Measurements from ENCODE around the gene CEP131.

DNA sequence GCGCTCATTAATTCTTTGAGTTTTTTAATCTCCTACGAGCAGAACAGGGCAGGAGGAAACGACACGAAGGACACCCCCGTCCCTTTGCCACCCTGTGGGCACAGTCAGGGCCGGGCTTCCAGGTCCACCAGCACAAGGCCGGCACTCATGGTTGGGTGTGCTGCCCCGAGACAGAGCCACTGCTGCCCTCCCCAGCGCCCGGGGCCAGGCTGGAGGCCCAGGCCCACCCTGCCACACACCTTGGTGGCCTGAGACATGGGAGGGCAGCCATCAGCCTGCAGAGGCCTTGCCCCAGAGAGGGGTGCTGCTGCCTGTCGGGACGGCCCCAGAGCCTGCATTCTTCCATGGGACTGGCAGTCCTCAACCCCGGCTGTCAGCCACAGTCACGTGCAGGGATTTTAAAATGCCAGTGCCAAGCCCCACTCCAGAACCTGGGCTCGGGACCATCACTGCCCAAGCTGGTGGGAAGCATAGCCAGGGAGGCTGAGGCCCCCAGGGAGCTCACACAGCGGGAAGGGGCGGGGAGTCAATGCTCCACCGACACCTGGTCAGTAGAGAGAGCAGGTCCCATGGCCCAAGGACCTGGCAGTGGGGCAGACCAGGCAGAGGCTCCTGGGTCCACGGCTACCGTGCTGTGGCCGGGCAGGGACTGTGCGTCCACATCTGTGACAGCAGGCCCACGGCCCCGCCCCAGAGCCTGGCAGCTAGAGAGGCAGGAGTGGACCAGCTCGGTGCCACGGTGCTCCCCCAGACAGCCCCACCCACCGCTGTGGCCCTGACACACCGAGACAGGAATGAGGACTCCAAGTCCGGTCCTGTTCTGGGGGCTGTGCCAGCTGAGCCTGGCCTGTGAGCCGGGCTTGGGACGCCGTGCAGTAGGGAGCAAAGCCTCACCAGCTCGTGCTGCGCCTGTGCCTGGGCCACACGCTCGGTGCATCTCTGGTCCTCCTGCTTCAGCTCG is 27.5 kb downstream of the CEP131 start:
- TF ChIP-seq POLR2A (IDR thresholded peaks at IDR 0.05): no peak
- TF ChIP-seq, protein P1, sequence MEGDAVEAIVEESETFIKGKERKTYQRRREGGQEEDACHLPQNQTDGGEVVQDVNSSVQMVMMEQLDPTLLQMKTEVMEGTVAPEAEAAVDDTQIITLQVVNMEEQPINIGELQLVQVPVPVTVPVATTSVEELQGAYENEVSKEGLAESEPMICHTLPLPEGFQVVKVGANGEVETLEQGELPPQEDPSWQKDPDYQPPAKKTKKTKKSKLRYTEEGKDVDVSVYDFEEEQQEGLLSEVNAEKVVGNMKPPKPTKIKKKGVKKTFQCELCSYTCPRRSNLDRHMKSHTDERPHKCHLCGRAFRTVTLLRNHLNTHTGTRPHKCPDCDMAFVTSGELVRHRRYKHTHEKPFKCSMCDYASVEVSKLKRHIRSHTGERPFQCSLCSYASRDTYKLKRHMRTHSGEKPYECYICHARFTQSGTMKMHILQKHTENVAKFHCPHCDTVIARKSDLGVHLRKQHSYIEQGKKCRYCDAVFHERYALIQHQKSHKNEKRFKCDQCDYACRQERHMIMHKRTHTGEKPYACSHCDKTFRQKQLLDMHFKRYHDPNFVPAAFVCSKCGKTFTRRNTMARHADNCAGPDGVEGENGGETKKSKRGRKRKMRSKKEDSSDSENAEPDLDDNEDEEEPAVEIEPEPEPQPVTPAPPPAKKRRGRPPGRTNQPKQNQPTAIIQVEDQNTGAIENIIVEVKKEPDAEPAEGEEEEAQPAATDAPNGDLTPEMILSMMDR (IDR thresholded peaks at IDR 0.05): no peak

Data from body of pancreas (tissue), 4 donors.